ENCODE data around the gene CAPN1. TPM values are rescaled to one million over a fixed set of nuclear protein-coding genes. Genes with fewer than 3 reads are reported as not detected.
A peak's percentile ranks its signal among the peaks of the same experiment; 100 is the strongest.

The CAPN1 gene
- total and polyA plus RNA-seq, 2 of the 13 experiments (the other 11 are each of a cell fraction or from before 2014, with no cell fraction given), result 57.3 to 82.6 TPM

GRCh38 chr11:65134952-65135632 lies 46.6 kb upstream of the CAPN1 start (continued):
- TF ChIP-seq CCDC6 (CRISPR knock-in tag; IDR thresholded peaks at IDR 0.05), result peak; percentile 30; the same call in 1 of the 2 replicates
- TF ChIP-seq ZNF326 (CRISPR knock-in tag; IDR thresholded peaks at IDR 0.05; ENCODE audit: borderline replicate concordance), result no peak
- TF ChIP-seq SMYD3 (CRISPR knock-in tag; IDR thresholded peaks at IDR 0.05), result 0 out of 2 replicates have a peak, but pooled peaks have one; percentile 41
- peak; percentile 15; the same call in 1 of the 2 replicates for TF ChIP-seq HCFC1 (IDR thresholded peaks at IDR 0.05; ENCODE audit: low read depth, low read length)
- no peak for TF ChIP-seq TCF7L2 (IDR thresholded peaks at IDR 0.05; ENCODE audit: low read depth, low read length)
- TF ChIP-seq POLR2G (IDR thresholded peaks at IDR 0.05; ENCODE audit: low read depth, low read length), result peak; percentile 76
- TF ChIP-seq ZBTB46 (CRISPR knock-in tag; IDR thresholded peaks at IDR 0.05; ENCODE audit: borderline replicate concordance), result no peak
- no peak for TF ChIP-seq ZNF781 (CRISPR knock-in tag; IDR thresholded peaks at IDR 0.05; ENCODE audit: borderline replicate concordance, not compliant biosample characterization)
- peak; percentile 43 for TF ChIP-seq TEAD3 (CRISPR knock-in tag; optimal IDR thresholded peaks at IDR 0.05; ENCODE audit: borderline replicate concordance)
- 0 out of 2 replicates have a peak, but pooled peaks have one; percentile 4 for TF ChIP-seq ARNTL (CRISPR knock-in tag; IDR thresholded peaks at IDR 0.05)
- no peak for TF ChIP-seq ZNF569 (CRISPR knock-in tag; IDR thresholded peaks at IDR 0.05; ENCODE audit: borderline replicate concordance)
- no peak for TF ChIP-seq KLF11 (CRISPR knock-in tag; IDR thresholded peaks at IDR 0.05)
- TF ChIP-seq ATF6 (CRISPR knock-in tag; conservative IDR thresholded peaks at IDR 0.05), result no peak
- no peak for TF ChIP-seq ZNF382 (CRISPR knock-in tag; IDR thresholded peaks at IDR 0.05; ENCODE audit: borderline replicate concordance)
- TF ChIP-seq MXI1 (IDR thresholded peaks at IDR 0.05; ENCODE audit: borderline replicate concordance, low read depth, low read length), result peak; percentile 95; the same call in 2 of the 3 replicates
- 0 out of 2 replicates have a peak, but pooled peaks have one; percentile 2 for TF ChIP-seq SPEN (CRISPR knock-in tag; IDR thresholded peaks at IDR 0.05; ENCODE audit: low read depth)
- no peak for TF ChIP-seq ZNF530 (CRISPR knock-in tag; IDR thresholded peaks at IDR 0.05; ENCODE audit: low read depth)
- no peak for TF ChIP-seq BCLAF1 (IDR thresholded peaks at IDR 0.05)
- 0 out of 2 replicates have a peak, but pooled peaks have one; percentile 9 for TF ChIP-seq TBX2 (CRISPR knock-in tag; IDR thresholded peaks at IDR 0.05; ENCODE audit: borderline replicate concordance)
- peak; percentile 36; the same call in 1 of the 2 replicates for TF ChIP-seq PHF20 (CRISPR knock-in tag; IDR thresholded peaks at IDR 0.05)
- TF ChIP-seq MED1 (CRISPR knock-in tag; IDR thresholded peaks at IDR 0.05), result peak; percentile 10; the same call in 1 of the 2 replicates
- TF ChIP-seq ATF1 (CRISPR knock-in tag; IDR thresholded peaks at IDR 0.05), result no peak
- peak; percentile 22; the same call in 1 of the 2 replicates for TF ChIP-seq ZMAT3 (CRISPR knock-in tag; conservative IDR thresholded peaks at IDR 0.05)
- no peak for TF ChIP-seq KMT2B (CRISPR knock-in tag; IDR thresholded peaks at IDR 0.05)
- no peak for TF ChIP-seq HOXA9 (CRISPR knock-in tag; IDR thresholded peaks at IDR 0.05; ENCODE audit: borderline replicate concordance)
